Common myeloid progenitor, CD34-positive (primary cell): ENCODE measurements around the gene C1orf115.

Source experiments
- CTCF ChIA-PET: fragments of 350-600 bp; sonication (Branson Sonifier 250); formaldehyde crosslinking; loops from one replicate; lab custom pipeline; 2021; ENCODE audit warnings: antibody characterized with exemption; lab: Charles Lee
- POLR2A ChIA-PET: fragments of 350-600 bp; sonication (Branson Sonifier 250); formaldehyde crosslinking; loops from one replicate; lab custom pipeline; 2021; ENCODE audit warnings: antibody characterized with exemption; lab: Charles Lee
- DNase-seq, 3 donors: peaks; one replicate each; pipeline versions ENCODE4 v3.0.0 to v3.0.0-alpha.2; 2013
- H3K27ac ChIP-seq, 2 experiments: 1 replicate in 1 of 2; 2 replicates in 1 of 2; pipeline ENCODE4 v1.7.0; 2013; ENCODE audit warnings: inconsistent platforms in 2 of 2, low read length in 2 of 2, mild to moderate bottlenecking in 2 of 2, low read depth in 1 of 2, moderate library complexity in 1 of 2; ENCODE audit not compliant: severe bottlenecking in 2 of 2, insufficient read depth in 1 of 2, poor library complexity in 1 of 2
- H3K27me3 ChIP-seq, 5 experiments: replicated peaks in 2 of 5; 1 replicate in 3 of 5; 2 replicates in 2 of 5; pipeline versions ENCODE4 v1.6.1 to v1.7.0; 2013; ENCODE audit warnings: low read length in 4 of 5, mild to moderate bottlenecking in 2 of 5, moderate library complexity in 2 of 5, inconsistent platforms in 1 of 5; ENCODE audit not compliant: insufficient read depth in 5 of 5, control insufficient read depth in 4 of 5
- H3K36me3 ChIP-seq, 4 experiments: 1 replicate in 2 of 4; 2 replicates in 2 of 4; pipeline versions ENCODE4 v1.6.1 to v1.7.0; 2013; ENCODE audit warnings: low read length in 3 of 4, control low read depth in 1 of 4, mild to moderate bottlenecking in 1 of 4; ENCODE audit not compliant: control insufficient read depth in 4 of 4, insufficient read depth in 4 of 4
- H3K4me1 ChIP-seq, 4 experiments: 1 replicate in 3 of 4; 2 replicates in 1 of 4; pipeline versions ENCODE4 v1.6.1 to v1.7.1; 2013; ENCODE audit warnings: low read length in 3 of 4, mild to moderate bottlenecking in 3 of 4, control low read depth in 1 of 4, inconsistent platforms in 1 of 4, moderate library complexity in 1 of 4; ENCODE audit not compliant: control insufficient read depth in 4 of 4, insufficient read depth in 4 of 4; ENCODE audit errors: control extremely low read depth in 1 of 4
- H3K4me3 ChIP-seq, 7 experiments: 1 replicate in 4 of 7; 2 replicates in 3 of 7; pipeline versions ENCODE4 v1.5.1 to v1.7.0; 2013; ENCODE audit warnings: mild to moderate bottlenecking in 7 of 7, low read length in 6 of 7, moderate library complexity in 6 of 7, inconsistent platforms in 2 of 7, low read depth in 2 of 7, control low read depth in 1 of 7; ENCODE audit not compliant: insufficient read depth in 4 of 7, control insufficient read depth in 1 of 7; ENCODE audit errors: extremely low read depth in 1 of 7
- H3K9me3 ChIP-seq, 5 experiments: 1 replicate in 4 of 5; 2 replicates in 1 of 5; pipeline versions ENCODE4 v1.6.1 to v1.7.1; 2013; ENCODE audit warnings: low read length in 4 of 5, mild to moderate bottlenecking in 2 of 5, inconsistent platforms in 1 of 5, low read depth in 1 of 5, moderate library complexity in 1 of 5; ENCODE audit not compliant: control insufficient read depth in 4 of 5, insufficient read depth in 2 of 5; ENCODE audit errors: control extremely low read depth in 1 of 5
- WGBS: methylation state at CpG from one replicate; pipeline ENCODE4 v1.1.5; 2013; ENCODE audit not compliant: insufficient coverage; 5-methylcytosine and 5-hydroxymethylcytosine counted together

The C1orf115 gene

DNA sequence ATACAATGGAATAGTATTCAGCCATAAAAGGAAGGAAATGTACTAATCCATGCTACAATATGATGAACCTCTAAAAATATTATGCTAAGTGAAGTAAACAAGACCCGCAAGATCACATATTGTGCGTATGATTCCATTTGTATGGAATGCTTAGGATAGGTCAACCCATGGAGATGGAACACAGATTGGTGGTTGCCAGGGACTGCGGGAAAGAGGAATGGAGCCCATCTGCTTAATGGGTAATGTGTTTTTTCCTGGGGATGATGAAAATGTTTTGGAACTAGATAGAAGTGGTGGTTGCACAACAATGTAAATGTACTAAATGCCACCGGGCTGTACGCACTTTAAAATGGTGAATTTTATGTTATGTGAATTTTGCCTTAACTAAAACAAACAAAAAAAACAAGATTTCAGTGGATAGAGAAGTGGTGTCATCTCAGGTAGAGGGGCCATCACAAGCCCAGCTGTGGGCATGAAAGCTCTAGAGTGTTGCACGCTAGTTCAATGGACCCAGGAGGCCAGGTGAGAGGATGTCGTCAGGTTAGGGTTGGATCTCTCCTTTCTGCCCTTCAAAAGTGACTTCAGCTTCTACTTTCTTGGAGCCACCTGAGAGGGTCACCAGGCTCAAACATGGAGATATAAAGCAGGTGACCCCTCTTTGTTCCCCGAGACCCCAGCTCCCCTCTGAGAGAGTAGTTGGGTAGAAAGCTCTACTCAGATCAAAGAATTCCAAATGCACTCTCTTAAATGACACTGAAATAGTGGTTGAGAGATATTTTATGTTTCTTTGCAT lies 2.5 kb downstream of the C1orf115 start:
- no peak for DNase-seq
- POLR2A ChIA-PET, result interaction anchor here (1.0 kb wide), 1 partner anchor 410 kb away, joined by 3 read pairs; no protein-coding TSS in a partner anchor
- Histone ChIP-seq H3K4me3 (no peak overlapping the region), H3K9me3 (no peaks in the 10 kb centered on the region), H3K27ac (no peak overlapping the region), H3K4me1 (peaks cover 0 to 15% (median 11%) of the 10 kb centered on the region in 4 experiments), H3K36me3 (no peaks in the 10 kb centered on the region), H3K27me3 (peaks cover 9 to 32% (median 24%) of the 10 kb centered on the region in 5 experiments)
- WGBS, result 100% methylated on average over 6 of the region's 8 CpGs
- CTCF ChIA-PET, result interaction anchor here (0.9 to 1.6 kb wide), 7 partner anchors 10 to 84 kb away, joined by 3 to 6 read pairs (median 4); no protein-coding TSS in a partner anchor

DNA sequence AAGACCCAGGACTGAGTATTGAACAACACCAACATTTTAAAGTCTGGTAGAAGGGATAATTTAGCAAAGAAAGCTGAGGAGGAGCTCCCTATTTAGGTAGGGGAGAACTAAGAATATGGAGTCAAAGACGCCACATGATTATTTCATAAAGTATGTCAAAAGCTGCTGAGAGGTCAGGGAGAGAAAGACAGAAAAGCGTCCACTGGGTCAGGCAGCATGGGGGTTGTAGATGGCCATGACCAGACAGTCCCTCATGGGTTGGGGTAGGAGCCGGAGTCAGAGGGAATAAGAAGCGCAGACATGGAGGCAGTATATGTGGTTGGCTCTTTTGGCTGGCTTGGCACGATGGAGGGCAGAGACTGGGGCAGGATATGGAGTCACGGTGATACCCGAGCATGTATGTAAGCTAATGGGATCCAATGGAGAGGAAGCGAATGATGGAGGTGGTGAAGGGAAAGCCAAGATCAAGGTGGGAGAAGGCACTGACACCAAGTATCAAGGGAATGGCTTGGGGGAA lies 4.8 kb downstream of the C1orf115 start:
- peaks cover 0 to 10% (median 6%) of the 10 kb centered on the region in 4 experiments for H3K4me1 ChIP-seq
- no peak overlapping the region for H3K4me3 ChIP-seq
- WGBS, result 96% methylated on average over 7 of the region's 8 CpGs
- H3K36me3 ChIP-seq, result no peaks in the 10 kb centered on the region
- CTCF ChIA-PET, result interaction anchor here (0.8 to 1.3 kb wide), 2 partner anchors 14 to 96 kb away, joined by 3 read pairs; no protein-coding TSS in a partner anchor
- no peak overlapping the region for H3K27ac ChIP-seq
- peaks cover 5 to 30% (median 21%) of the 10 kb centered on the region in 5 experiments for H3K27me3 ChIP-seq
- no peak for DNase-seq
- H3K9me3 ChIP-seq, result no peaks in the 10 kb centered on the region
- POLR2A ChIA-PET, result no interaction called here

DNA sequence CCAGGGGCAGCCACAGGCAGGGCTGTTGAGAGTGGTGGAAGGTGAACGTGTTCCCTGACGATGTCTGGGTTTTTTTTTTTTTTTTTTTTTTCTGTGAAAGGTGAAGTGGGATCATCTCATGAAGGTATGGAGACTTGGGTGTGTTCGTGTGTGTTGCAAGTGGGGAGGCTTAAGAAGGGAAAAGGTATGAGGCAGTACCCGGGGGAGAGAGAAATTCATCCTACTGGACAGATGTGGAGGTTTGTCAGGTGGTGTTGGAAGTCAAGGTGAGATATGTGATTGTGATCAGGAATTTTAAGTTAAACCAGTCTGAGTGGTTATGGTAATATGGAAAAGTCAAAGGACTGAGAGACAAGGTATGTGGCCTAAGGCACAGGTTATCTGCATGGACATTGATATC lies 5.3 kb downstream of the C1orf115 start:
- Histone ChIP-seq H3K9me3 (no peaks in the 10 kb centered on the region), H3K27me3 (peaks cover 5 to 30% (median 21%) of the 10 kb centered on the region in 5 experiments), H3K27ac (no peak overlapping the region), H3K4me1 (peaks cover 0 to 7% (median 5%) of the 10 kb centered on the region in 4 experiments), H3K36me3 (no peaks in the 10 kb centered on the region), H3K4me3 (no peak overlapping the region)
- ChIA-PET POLR2A (no interaction called here), CTCF (no interaction called here)
- no peak for DNase-seq
- WGBS, result 100% methylated on average over 4 of the region's 4 CpGs

DNA sequence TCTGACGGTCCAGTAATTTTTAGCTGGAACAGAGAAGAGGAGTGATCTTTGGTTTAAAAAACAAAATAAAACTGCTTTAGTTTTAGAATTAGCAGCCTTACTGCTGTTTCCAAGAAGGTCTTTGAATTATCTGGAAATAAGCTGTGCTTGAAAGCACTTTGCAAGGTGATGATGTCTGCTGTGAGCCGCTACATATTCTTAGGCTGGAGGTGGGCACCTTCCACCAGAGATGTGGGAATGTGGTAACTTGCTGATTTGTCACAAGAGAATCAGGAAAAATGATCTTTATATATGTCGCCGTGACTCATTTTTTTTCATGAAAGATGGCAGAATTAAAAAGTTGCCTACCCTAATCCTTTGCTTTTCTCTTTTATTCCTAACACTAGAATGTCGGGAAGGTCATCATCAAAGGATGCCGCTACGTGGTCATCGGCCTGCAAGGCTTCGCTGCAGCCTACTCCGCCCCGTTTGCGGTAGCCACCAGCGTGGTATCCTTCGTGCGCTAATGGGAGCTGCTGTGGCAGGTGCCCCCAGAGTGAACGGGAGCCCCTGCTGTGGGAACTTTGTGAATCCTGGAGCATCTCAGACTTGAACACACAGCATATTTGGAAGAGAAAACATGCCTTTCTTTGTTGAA lies 6.2 kb downstream of the C1orf115 start:
- H3K4me3 ChIP-seq, result no peak overlapping the region
- DNase-seq, result no peak
- no peaks in the 10 kb centered on the region for H3K9me3 ChIP-seq
- H3K4me1 ChIP-seq, result peaks cover 0 to 7% (median 0%) of the 10 kb centered on the region in 4 experiments
- no peak overlapping the region for H3K27ac ChIP-seq
- CTCF ChIA-PET, result interaction anchor here (1.3 kb wide), 1 partner anchor 15 kb away, joined by 5 read pairs; no protein-coding TSS in a partner anchor
- no peaks in the 10 kb centered on the region for H3K36me3 ChIP-seq
- peaks cover 5 to 25% (median 12%) of the 10 kb centered on the region in 5 experiments for H3K27me3 ChIP-seq
- POLR2A ChIA-PET, result no interaction called here
- 96% methylated on average over 16 of the region's 16 CpGs for WGBS

DNA sequence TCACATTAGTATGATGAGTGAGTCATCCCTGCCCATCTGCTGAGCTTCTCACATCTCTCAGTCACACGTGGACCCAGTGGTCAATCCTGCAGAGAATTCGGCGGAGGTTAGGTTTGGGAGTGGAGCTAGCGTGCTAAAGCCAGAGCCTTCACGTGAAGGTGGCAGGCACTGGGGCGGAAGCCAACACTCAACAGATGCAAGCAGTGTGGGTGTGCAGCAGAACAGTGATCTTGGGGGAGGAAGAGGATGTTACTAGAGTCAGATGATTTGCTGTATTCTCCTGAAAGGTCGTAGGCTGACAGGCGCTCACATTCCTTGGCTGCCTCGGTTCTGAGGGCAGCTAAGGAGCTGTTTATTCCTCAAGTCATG lies 6.7 kb downstream of the C1orf115 start:
- Histone ChIP-seq H3K4me3 (no peak overlapping the region), H3K9me3 (no peaks in the 10 kb centered on the region), H3K27ac (no peak overlapping the region), H3K4me1 (peaks cover 0 to 7% (median under 1%) of the 10 kb centered on the region in 4 experiments), H3K27me3 (peaks cover 4 to 23% (median 7%) of the 10 kb centered on the region in 5 experiments), H3K36me3 (no peaks in the 10 kb centered on the region)
- no peak for DNase-seq
- POLR2A ChIA-PET, result no interaction called here
- 92% methylated on average over 8 of the region's 9 CpGs for WGBS
- CTCF ChIA-PET, result interaction anchor here (1.3 kb wide), 1 partner anchor 15 kb away, joined by 5 read pairs; no protein-coding TSS in a partner anchor

DNA sequence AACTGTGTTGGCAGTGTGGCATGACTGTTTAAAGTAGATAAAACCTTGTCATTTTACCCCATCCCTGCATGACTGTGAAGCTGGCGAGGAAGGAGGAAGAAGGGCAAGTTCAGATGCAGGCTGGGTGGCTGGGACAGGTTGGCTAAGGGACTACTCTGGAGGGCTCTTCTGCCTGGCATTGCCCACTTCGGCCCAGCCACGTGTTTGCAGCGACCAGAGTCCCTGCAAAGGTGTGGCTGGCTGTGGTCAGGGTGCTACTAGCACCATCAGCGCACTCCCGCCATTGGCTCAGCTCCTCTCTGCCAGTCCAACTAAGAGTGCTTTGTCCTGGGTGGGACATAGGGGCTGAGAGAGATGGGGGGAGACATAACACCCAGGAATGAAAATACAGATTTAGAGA lies 7.2 kb downstream of the C1orf115 start:
- CTCF ChIA-PET, result no interaction called here
- H3K27me3 ChIP-seq, result peaks cover 0 to 23% (median 5%) of the 10 kb centered on the region in 5 experiments
- no peak overlapping the region for H3K27ac ChIP-seq
- DNase-seq, result no peak
- H3K4me1 ChIP-seq, result peaks cover 0 to 11% (median 2%) of the 10 kb centered on the region in 4 experiments
- H3K4me3 ChIP-seq, result no peak overlapping the region
- POLR2A ChIA-PET, result no interaction called here
- no peaks in the 10 kb centered on the region for H3K36me3 ChIP-seq
- H3K9me3 ChIP-seq, result no peaks in the 10 kb centered on the region
- 100% methylated on average over 6 of the region's 6 CpGs for WGBS
